Stomach (tissue), 9 donors: Measurements from ENCODE around the gene PTX4. TPM values are rescaled to one million over a fixed set of nuclear protein-coding genes. Genes with fewer than 3 reads are reported as not detected.

ENCODE experiments used
- DNase-seq, 2 donors: peaks; one replicate each; pipeline versions ENCODE4 v3.0.0 to v3.0.0-alpha.2; 2013 to 2019
- H3K27ac ChIP-seq, 5 donors: fragments of 200-600 bp in 4 of 5; sonication (generic) in 4 of 5; one replicate each; pipeline ENCODE4 v1.5.1; 2013 to 2019; ENCODE audit warnings: mild to moderate bottlenecking in 1 of 5, moderate library complexity in 1 of 5
- H3K27me3 ChIP-seq, 3 donors: fragments of 200-600 bp; sonication (generic); one replicate each; pipeline ENCODE4 v1.5.1; 2017 to 2019; ENCODE audit warnings: mixed run types in 1 of 3
- H3K36me3 ChIP-seq, 4 donors: fragments of 200-600 bp; sonication (generic); 1 replicate in 3 of 4; 2 replicates in 1 of 4; pipeline ENCODE4 v1.5.1; 2016 to 2019
- H3K4me1 ChIP-seq, 4 donors: fragments of 200-600 bp; sonication (generic); one replicate each; pipeline ENCODE4 v1.5.1; 2016 to 2019
- H3K4me3 ChIP-seq, 4 donors: fragments of 200-600 bp; sonication (generic) in 3 of 4; one replicate each; pipeline ENCODE4 v1.5.1; 2016 to 2019; ENCODE audit warnings: mild to moderate bottlenecking in 1 of 4
- H3K9me3 ChIP-seq, 4 donors: fragments of 200-600 bp; sonication (generic); one replicate each; pipeline ENCODE4 v1.5.1; 2016 to 2019
- CTCF ChIP-seq, 7 experiments: fragments of 450-650 bp in 4 of 7; fragments of 200-600 bp in 3 of 7; sonication (generic) in 3 of 7; IDR thresholded peaks; one replicate each; pipeline ENCODE4 v1.5.1; 2016 to 2019; ENCODE audit warnings: antibody characterized with exemption in 7 of 7, control low read depth in 2 of 7, mild to moderate bottlenecking in 1 of 7
- EP300 ChIP-seq: sonication (generic); formaldehyde crosslinking; IDR thresholded peaks from one replicate; pipeline ENCODE4 v1.6.1; 2017; ENCODE audit warnings: antibody characterized with exemption
- POLR2A ChIP-seq, 4 donors: fragments of 450-650 bp; IDR thresholded peaks; one replicate each; pipeline ENCODE4 v1.6.1; 2016; ENCODE audit warnings: antibody characterized with exemption in 4 of 4, control low read depth in 2 of 4, mild to moderate bottlenecking in 1 of 4, moderate library complexity in 1 of 4
- POLR2AphosphoS5 ChIP-seq, 3 donors: sonication (generic); formaldehyde crosslinking; IDR thresholded peaks; one replicate each; pipeline ENCODE4 v1.6.1; 2016; ENCODE audit warnings: antibody characterized with exemption in 3 of 3
- WGBS, 5 donors: extraction: QIAGEN DNeasy Blood & Tissue Kit in 3 of 5; methylation state at CpG; one replicate each; pipeline versions ENCODE4 v1.1.5 to v1.1.7; 2013 to 2018; 5-methylcytosine and 5-hydroxymethylcytosine counted together
- intact Hi-C: fragments of 100-400 bp; cut with DNase I; formaldehyde crosslinking; loops from one replicate; pipeline ENCODE4 v1.15.1; 2023; ENCODE audit warnings: low total_unique reads
- polyA plus RNA-seq, 3 donors: library from polyadenylated mRNA; stranded (reverse); fragments of 200-250 nt; gene quantifications; one replicate each; pipeline ENCODE4 v1.2.3, GENCODE V29; 2013
- total RNA-seq, 5 donors: library from RNA; depleted of rRNA; stranded (reverse); fragments of >200 nt; gene quantifications; one replicate each; pipeline versions ENCODE4 v1.1.0 to v1.2.3, GENCODE V29; 2014 to 2016
- donor health status: healthy with polysubstance abuse.
- donor health status: Bipolar disorder and iron deficiency.
- donor health status: healthy.

PTX4 gene
- total and polyA plus RNA-seq, 8 donors = not detected

- Histone ChIP-seq H3K27me3 (no peaks in the 10 kb centered on the region), H3K4me1 (no peaks in the 10 kb centered on the region), H3K27ac (no peak overlapping the region), H3K36me3 (peaks cover 57 to 87% (median 86%) of the 10 kb centered on the region in 4 donors), H3K4me3 (no peak overlapping the region), H3K9me3 (no peaks in the 10 kb centered on the region)
- TF ChIP-seq POLR2A (IDR thresholded peaks at IDR 0.05) = no peak
- TF ChIP-seq EP300 = no peak
- no peak for TF ChIP-seq POLR2AphosphoS5 (IDR thresholded peaks at IDR 0.05)
- TF ChIP-seq CTCF (IDR thresholded peaks at IDR 0.05) = no peak
- WGBS, 5 donors = 89 to 95% (median 94%) methylated on average over 14 to 30 of the region's 30 CpGs
- no peak for DNase-seq
- intact Hi-C loops = no loop called here
Observed at GRCh38 chr16:1448536-1449116, 40.1 kb downstream of the PTX4 start.

DNA sequence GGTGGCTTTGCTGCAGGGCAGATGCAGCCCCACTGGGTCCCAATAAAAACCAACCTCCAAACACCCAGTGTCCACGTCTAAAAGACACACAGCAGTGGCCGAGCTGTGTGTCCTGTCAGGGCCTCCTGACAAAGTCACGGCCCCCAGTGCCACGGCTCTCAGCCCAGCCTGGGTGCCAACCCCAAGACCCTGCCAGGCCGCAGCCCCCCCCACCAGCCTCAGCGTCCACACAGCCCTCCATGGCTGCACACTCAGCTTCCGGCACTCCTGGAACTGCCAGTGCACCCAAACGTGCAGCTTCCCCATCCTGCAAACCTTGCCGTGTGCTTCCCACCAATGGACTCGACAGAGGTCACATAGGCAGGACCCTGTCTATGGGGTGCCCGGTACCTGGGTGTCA lies 40.8 kb downstream of the PTX4 start:
- intact Hi-C loops = no loop called here
- Histone ChIP-seq H3K27ac (no peak overlapping the region), H3K27me3 (no peaks in the 10 kb centered on the region), H3K4me1 (no peaks in the 10 kb centered on the region), H3K9me3 (no peaks in the 10 kb centered on the region), H3K4me3 (no peak overlapping the region), H3K36me3 (peaks cover 51 to 80% (median 79%) of the 10 kb centered on the region in 4 donors)
- 92 to 100% (median 94%) methylated on average over 3 to 11 of the region's 11 CpGs for WGBS, 5 donors
- no peak for DNase-seq
- TF ChIP-seq POLR2A (IDR thresholded peaks at IDR 0.05) (no peak), POLR2AphosphoS5 (IDR thresholded peaks at IDR 0.05) (no peak), EP300 (no peak), CTCF (IDR thresholded peaks at IDR 0.05) (no peak)

GRCh38 chr16:1446296-1447080 lies 42.3 kb downstream of the PTX4 start:
- DNase-seq = no peak
- WGBS, 5 donors = 88 to 92% (median 91%) methylated on average over 13 to 41 of the region's 41 CpGs
- no peaks in the 10 kb centered on the region for H3K27me3 ChIP-seq
- no peaks in the 10 kb centered on the region for H3K4me1 ChIP-seq
- peaks cover 37 to 65% (median 65%) of the 10 kb centered on the region in 4 donors for H3K36me3 ChIP-seq
- no peaks in the 10 kb centered on the region for H3K9me3 ChIP-seq
- TF ChIP-seq POLR2AphosphoS5 (IDR thresholded peaks at IDR 0.05) = no peak
- no peak for TF ChIP-seq EP300
- TF ChIP-seq CTCF (IDR thresholded peaks at IDR 0.05) = no peak
- TF ChIP-seq POLR2A (IDR thresholded peaks at IDR 0.05) = no peak
- H3K4me3 ChIP-seq = no peak overlapping the region
- intact Hi-C loops = no loop called here
- no peak overlapping the region for H3K27ac ChIP-seq

- DNase-seq = no peak
- no peaks in the 10 kb centered on the region for H3K27me3 ChIP-seq
- no peaks in the 10 kb centered on the region for H3K9me3 ChIP-seq
- no peak overlapping the region for H3K4me3 ChIP-seq
- 87 to 91% (median 90%) methylated on average over 12 to 25 of the region's 25 CpGs for WGBS, 5 donors
- no peak overlapping the region for H3K27ac ChIP-seq
- TF ChIP-seq EP300 (no peak), POLR2A (IDR thresholded peaks at IDR 0.05) (no peak), POLR2AphosphoS5 (IDR thresholded peaks at IDR 0.05) (no peak), CTCF (IDR thresholded peaks at IDR 0.05) (no peak)
- peaks cover 30 to 57% (median 56%) of the 10 kb centered on the region in 4 donors for H3K36me3 ChIP-seq
- H3K4me1 ChIP-seq = no peaks in the 10 kb centered on the region
- intact Hi-C loops = no loop called here
Observed at GRCh38 chr16:1445518-1446203, 43.1 kb downstream of the PTX4 start.
